H9 (cell line): ENCODE data around the gene IRF2BPL. TPM values are rescaled to one million over a fixed set of nuclear protein-coding genes. Genes with fewer than 3 reads are reported as not detected.

Experiments used
- DNase-seq: peaks from one replicate; pipeline ENCODE4 v3.0.0-alpha.2; 2017
- H2AFZ ChIP-seq: one replicate; pipeline ENCODE4 v1.6.1; 2013; ENCODE audit warnings: mild to moderate bottlenecking, low read length, control low read depth, moderate library complexity
- H2AK5ac ChIP-seq: 2 replicates; pipeline ENCODE4 v1.6.1; 2013; ENCODE audit warnings: low read length, control low read depth, mixed read lengths; ENCODE audit not compliant: insufficient read length
- H2BK120ac ChIP-seq: one replicate; pipeline ENCODE4 v1.6.1; 2013; ENCODE audit warnings: low read depth, mild to moderate bottlenecking, low read length, control low read depth, inconsistent platforms; ENCODE audit not compliant: poor library complexity, severe bottlenecking
- H2BK12ac ChIP-seq: 2 replicates; pipeline ENCODE4 v1.6.1; 2013; ENCODE audit warnings: low read length, control low read depth, mixed read lengths, low read depth; ENCODE audit not compliant: insufficient read length
- H2BK15ac ChIP-seq: 2 replicates; pipeline ENCODE4 v1.6.1; 2013; ENCODE audit warnings: low read depth, low read length, control low read depth
- H2BK20ac ChIP-seq: one replicate; pipeline ENCODE4 v1.6.1; 2013; ENCODE audit warnings: low read depth, mild to moderate bottlenecking, low read length, control low read depth, inconsistent platforms; ENCODE audit not compliant: poor library complexity, severe bottlenecking
- H2BK5ac ChIP-seq: 2 replicates; pipeline ENCODE4 v1.6.1; 2013; ENCODE audit warnings: low read length, control low read depth, mixed read lengths; ENCODE audit not compliant: insufficient read length
- H3K14ac ChIP-seq: 2 replicates; pipeline ENCODE4 v1.6.1; 2013; ENCODE audit warnings: low read length, control low read depth; ENCODE audit not compliant: insufficient read depth
- H3K18ac ChIP-seq: 2 replicates; pipeline ENCODE4 v1.6.1; 2013; ENCODE audit warnings: low read depth, mild to moderate bottlenecking, mixed read lengths, low read length, control low read depth; ENCODE audit not compliant: insufficient read length
- H3K23ac ChIP-seq: 2 replicates; pipeline ENCODE4 v1.6.1; 2013; ENCODE audit warnings: low read length, control low read depth, mixed read lengths, low read depth; ENCODE audit not compliant: insufficient read length
- H3K23me2 ChIP-seq: 2 replicates; pipeline ENCODE4 v1.6.1; 2013; ENCODE audit warnings: low read depth, mild to moderate bottlenecking, mixed read lengths, low read length, control low read depth; ENCODE audit not compliant: insufficient read length, poor library complexity, severe bottlenecking
- H3K27ac ChIP-seq: 2 replicates; pipeline ENCODE4 v1.5.1; 2013; ENCODE audit warnings: low read length, control low read depth, mixed read lengths, low read depth; ENCODE audit not compliant: insufficient read length
- H3K27me3 ChIP-seq: 2 replicates; pipeline ENCODE4 v1.6.1; 2013; ENCODE audit warnings: low read length, control low read depth, inconsistent platforms; ENCODE audit not compliant: insufficient read depth
- H3K4ac ChIP-seq: 2 replicates; pipeline ENCODE4 v1.6.1; 2013; ENCODE audit warnings: low read depth, mild to moderate bottlenecking, control low read depth, inconsistent platforms, low read length, moderate library complexity
- H3K4me1 ChIP-seq: 2 replicates; pipeline ENCODE4 v1.6.1; 2013; ENCODE audit warnings: low read length, control low read depth, inconsistent platforms; ENCODE audit not compliant: insufficient read depth
- H3K4me2 ChIP-seq: 2 replicates; pipeline ENCODE4 v1.6.1; 2013; ENCODE audit warnings: low read length, control low read depth, mixed read lengths; ENCODE audit not compliant: insufficient read length, insufficient read depth
- H3K56ac ChIP-seq: 2 replicates; pipeline ENCODE4 v1.6.1; 2013; ENCODE audit warnings: low read depth, mild to moderate bottlenecking, mixed read lengths, low read length, control low read depth; ENCODE audit not compliant: insufficient read length
- H3K79me1 ChIP-seq: 2 replicates; pipeline ENCODE4 v1.6.1; 2013; ENCODE audit warnings: low read depth, mild to moderate bottlenecking, moderate library complexity, low read length, control low read depth, inconsistent platforms; ENCODE audit not compliant: insufficient read depth, poor library complexity, severe bottlenecking
- H3K79me2 ChIP-seq: 2 replicates; pipeline ENCODE4 v1.6.1; 2013; ENCODE audit warnings: low read length, control low read depth, inconsistent platforms; ENCODE audit not compliant: insufficient read depth
- H3K9ac ChIP-seq: 2 replicates; pipeline ENCODE4 v1.6.1; 2013; ENCODE audit warnings: low read length, control low read depth, mixed read lengths; ENCODE audit not compliant: insufficient read length; ENCODE audit errors: extremely low read depth
- H3K9me3 ChIP-seq: one replicate; pipeline ENCODE4 v1.6.1; 2013; ENCODE audit warnings: low read depth, low read length, inconsistent platforms; ENCODE audit not compliant: control insufficient read depth
- H3T11ph ChIP-seq: one replicate; pipeline ENCODE4 v1.6.1; 2013; ENCODE audit warnings: mild to moderate bottlenecking, low read length, control low read depth, inconsistent platforms
- H4K20me1 ChIP-seq: one replicate; pipeline ENCODE4 v1.6.1; 2013; ENCODE audit not compliant: control insufficient read depth, insufficient read length, insufficient read depth
- H4K5ac ChIP-seq: 2 replicates; pipeline ENCODE4 v1.6.1; 2013; ENCODE audit warnings: low read depth, mild to moderate bottlenecking, mixed read lengths, low read length, control low read depth; ENCODE audit not compliant: insufficient read length
- H4K8ac ChIP-seq: replicated peaks from 2 replicates; pipeline ENCODE4 v1.6.1; 2013; ENCODE audit warnings: low read length, control low read depth, mixed read lengths, low read depth; ENCODE audit not compliant: insufficient read length
- H4K91ac ChIP-seq: 2 replicates; pipeline ENCODE4 v1.6.1; 2013; ENCODE audit warnings: low read depth, mild to moderate bottlenecking, moderate library complexity, mixed read lengths, low read length, control low read depth; ENCODE audit not compliant: insufficient read length
- H3K27ac Mint-ChIP-seq, 3 experiments: 2 replicates in 2 of 3; 3 replicates in 1 of 3; pipeline ENCODE4 v1.8.0; 2020 to 2021; ENCODE audit warnings: mixed read lengths in 3 of 3, mild to moderate bottlenecking in 1 of 3, moderate library complexity in 1 of 3
- H3K27me3 Mint-ChIP-seq: 2 replicates; pipeline ENCODE4 v1.8.0; 2021; ENCODE audit warnings: low read depth, mild to moderate bottlenecking, moderate library complexity, mixed read lengths
- H3K36me3 Mint-ChIP-seq, 3 experiments: 2 replicates in 2 of 3; 3 replicates in 1 of 3; pipeline ENCODE4 v1.8.0; 2020 to 2021; ENCODE audit warnings: low read depth in 3 of 3, mixed read lengths in 3 of 3; ENCODE audit not compliant: insufficient read depth in 1 of 3
- H3K4me1 Mint-ChIP-seq, 2 experiments: 2 replicates each; pipeline ENCODE4 v1.8.0; 2020; ENCODE audit warnings: mixed read lengths in 2 of 2
- H3K4me3 Mint-ChIP-seq, 2 experiments: 2 replicates in 1 of 2; 3 replicates in 1 of 2; pipeline ENCODE4 v1.8.0; 2020 to 2021; ENCODE audit warnings: mild to moderate bottlenecking in 2 of 2, mixed read lengths in 2 of 2, moderate library complexity in 1 of 2
- H3K9me3 Mint-ChIP-seq, 2 experiments: 2 replicates in 1 of 2; 3 replicates in 1 of 2; pipeline ENCODE4 v1.8.0; 2020; ENCODE audit warnings: mild to moderate bottlenecking in 2 of 2, mixed read lengths in 2 of 2, moderate library complexity in 1 of 2
- CTCF ChIP-seq: fragments of 200-600 bp; sonication (generic); conservative IDR thresholded peaks from 3 replicates; pipeline ENCODE4 v1.8.0; 2021; ENCODE audit warnings: antibody characterized with exemption, mild to moderate bottlenecking
- WGBS: extraction: QIAGEN DNeasy Blood & Tissue Kit; methylation state at CpG from one replicate; pipeline ENCODE4 v1.1.7; 2013; ENCODE audit warnings: missing lambda C conversion rate, low lambda C conversion rate, mixed read lengths; ENCODE audit not compliant: insufficient read length; ENCODE audit errors: extremely low coverage; 5-methylcytosine and 5-hydroxymethylcytosine counted together
- total RNA-seq: library from RNA; stranded (reverse); gene quantifications from 2 replicates; pipeline ENCODE4 v1.2.1, GENCODE V29; 2021

The IRF2BPL gene
- total RNA-seq, 1 experiment from 2014 or later, result 59.0 TPM

GRCh38 chr14:76993752-76994151, 34.8 kb downstream of the IRF2BPL start:
- Histone ChIP-seq H2AK5ac (no peak overlapping the region), H3K4ac (no peak overlapping the region), H3K9me3 (no peaks in the 10 kb centered on the region), H3T11ph (no peak overlapping the region), H3K4me1 (peaks cover 16% of the 10 kb centered on the region; the same call in 1 of the 2 replicates), H3K79me1 (no peaks in the 10 kb centered on the region), H2BK15ac (no peak overlapping the region), H2AFZ (no peak overlapping the region), H4K20me1 (no peaks in the 10 kb centered on the region), H3K18ac (no peak overlapping the region), H3K23me2 (no peaks in the 10 kb centered on the region), H4K91ac (no peak overlapping the region), H3K27ac (no peak overlapping the region), H4K5ac (no peak overlapping the region), H3K4me2 (no peak overlapping the region), H2BK5ac (no peak overlapping the region), H3K27me3 (no peaks in the 10 kb centered on the region), H3K14ac (no peak overlapping the region), H3K79me2 (no peaks in the 10 kb centered on the region), H4K8ac (no peak overlapping the region), H3K9ac (no peak overlapping the region), H3K23ac (no peak overlapping the region), H2BK12ac (no peak overlapping the region), H2BK20ac (no peak overlapping the region), H2BK120ac (no peak overlapping the region), H3K56ac (no peak overlapping the region)
- WGBS, result no CpG with 5 or more reads among the region's 6 CpGs
- no peaks in the 10 kb centered on the region; a peak in 1 of 7 replicates for H3K36me3 Mint-ChIP-seq
- no peak for DNase-seq
- no peak overlapping the region for H3K4me3 Mint-ChIP-seq
- no peaks in the 10 kb centered on the region; the same call in 1 of the 2 replicates for H3K27me3 Mint-ChIP-seq
- no peak for TF ChIP-seq CTCF
- no peaks in the 10 kb centered on the region; a peak in 1 of 5 replicates for H3K9me3 Mint-ChIP-seq
- H3K27ac Mint-ChIP-seq, result peak overlapping the region in 2 of 3 experiments; percentile 85 to 95; a peak in 3 of 7 replicates
- peaks cover 38 to 50% of the 10 kb centered on the region in 2 experiments for H3K4me1 Mint-ChIP-seq
